ENCODE results near the gene CHSY1.

- TF ChIP-seq CTCF (CRISPR knock-in tag; IDR thresholded peaks at IDR 0.05) (no peak), HCFC1 (IDR thresholded peaks at IDR 0.05; ENCODE audit: low read depth, low read length) (no peak), KAT7 (CRISPR knock-in tag; IDR thresholded peaks at IDR 0.05; ENCODE audit: borderline replicate concordance) (no peak), EP300 (IDR thresholded peaks at IDR 0.05; ENCODE audit: low read depth in 2 of 2, low read length in 2 of 2) (no peak), EP300 (CRISPR knock-in tag; IDR thresholded peaks at IDR 0.05; ENCODE audit: borderline replicate concordance) (no peak), HNRNPL (IDR thresholded peaks at IDR 0.05; ENCODE audit: low read depth, low read length) (no peak), MAFK (conservative IDR thresholded peaks at IDR 0.05 in 1 of 2, IDR thresholded peaks at IDR 0.05 in 1 of 2; ENCODE audit: low read length in 2 of 2) (peak; percentile 33 to 44; a peak in 1 of 4 replicates), HES4 (CRISPR knock-in tag; IDR thresholded peaks at IDR 0.05; ENCODE audit: borderline replicate concordance) (no peak), RARA (CRISPR knock-in tag; IDR thresholded peaks at IDR 0.05) (no peak), NR3C1 (CRISPR knock-in tag; IDR thresholded peaks at IDR 0.05) (no peak), NFE2 (CRISPR knock-in tag; IDR thresholded peaks at IDR 0.05) (no peak), SOX6 (IDR thresholded peaks at IDR 0.05) (no peak), SOX6 (CRISPR knock-in tag; IDR thresholded peaks at IDR 0.05) (no peak)
- TF ChIP-seq, protein P1, sequence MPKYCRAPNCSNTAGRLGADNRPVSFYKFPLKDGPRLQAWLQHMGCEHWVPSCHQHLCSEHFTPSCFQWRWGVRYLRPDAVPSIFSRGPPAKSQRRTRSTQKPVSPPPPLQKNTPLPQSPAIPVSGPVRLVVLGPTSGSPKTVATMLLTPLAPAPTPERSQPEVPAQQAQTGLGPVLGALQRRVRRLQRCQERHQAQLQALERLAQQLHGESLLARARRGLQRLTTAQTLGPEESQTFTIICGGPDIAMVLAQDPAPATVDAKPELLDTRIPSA (CRISPR knock-in tag; IDR thresholded peaks at IDR 0.05; ENCODE audit: borderline replicate concordance): no peak
Observed at GRCh38 chr15:101170568-101171350, 81.1 kb downstream of the CHSY1 start.

Data from HepG2 (cell line).